Activated naive CD8-positive, alpha-beta T cell treated with anti-CD3 and anti-CD28 coated beads, Interleukin-2, amount 50 U/mL, for 16 hours (primary cell): Measurements from ENCODE around the gene CHCHD10.
A peak's percentile ranks its signal among the peaks of the same experiment; 100 is the strongest.

Experiments used
- DNase-seq: peaks from one replicate; pipeline ENCODE4 v3.0.0-alpha.2; 2020; ENCODE audit warnings: low read depth, low spot score

Gene CHCHD10

GRCh38 chr22:23787910-23788309, 20.1 kb upstream of the CHCHD10 start:
- DNase-seq: no peak

- no peak for DNase-seq
Observed at GRCh38 chr22:23787600-23787896, 19.8 kb upstream of the CHCHD10 start.

GRCh38 chr22:23786752-23787599, 19.2 kb upstream of the CHCHD10 start, which contains the start of gene SMARCB1:
SMARCB1 (plus strand) TSS chr22:23786966; CDS start chr22:23787170, 204 bp downstream.
- peak; percentile 72 for DNase-seq

- no peak for DNase-seq
Observed at GRCh38 chr22:23786261-23786710, 18.5 kb upstream of the CHCHD10 start.

- DNase-seq: no peak
Observed at GRCh38 chr22:23784215-23784732, 16.5 kb upstream of the CHCHD10 start.

GRCh38 chr22:23783265-23784150, 15.7 kb upstream of the CHCHD10 start:
- no peak for DNase-seq

GRCh38 chr22:23782703-23783102, 14.9 kb upstream of the CHCHD10 start:
- no peak for DNase-seq

DNA sequence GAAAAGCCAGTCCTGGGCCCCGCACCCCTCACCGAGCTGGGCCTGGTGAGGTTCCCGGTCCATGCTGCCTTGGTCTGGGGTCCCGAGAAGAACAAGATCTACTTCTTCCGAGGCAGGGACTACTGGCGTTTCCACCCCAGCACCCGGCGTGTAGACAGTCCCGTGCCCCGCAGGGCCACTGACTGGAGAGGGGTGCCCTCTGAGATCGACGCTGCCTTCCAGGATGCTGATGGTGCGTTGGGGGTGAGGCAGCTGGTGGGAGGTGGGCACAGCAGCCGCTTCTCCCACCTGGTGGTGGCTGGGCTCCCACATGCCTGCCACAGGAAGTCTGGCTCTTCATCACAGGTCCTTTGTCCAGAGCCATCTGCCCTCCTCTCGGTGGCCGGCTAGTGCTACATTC, 14.5 kb upstream of the CHCHD10 start:
- DNase-seq: no peak

DNA sequence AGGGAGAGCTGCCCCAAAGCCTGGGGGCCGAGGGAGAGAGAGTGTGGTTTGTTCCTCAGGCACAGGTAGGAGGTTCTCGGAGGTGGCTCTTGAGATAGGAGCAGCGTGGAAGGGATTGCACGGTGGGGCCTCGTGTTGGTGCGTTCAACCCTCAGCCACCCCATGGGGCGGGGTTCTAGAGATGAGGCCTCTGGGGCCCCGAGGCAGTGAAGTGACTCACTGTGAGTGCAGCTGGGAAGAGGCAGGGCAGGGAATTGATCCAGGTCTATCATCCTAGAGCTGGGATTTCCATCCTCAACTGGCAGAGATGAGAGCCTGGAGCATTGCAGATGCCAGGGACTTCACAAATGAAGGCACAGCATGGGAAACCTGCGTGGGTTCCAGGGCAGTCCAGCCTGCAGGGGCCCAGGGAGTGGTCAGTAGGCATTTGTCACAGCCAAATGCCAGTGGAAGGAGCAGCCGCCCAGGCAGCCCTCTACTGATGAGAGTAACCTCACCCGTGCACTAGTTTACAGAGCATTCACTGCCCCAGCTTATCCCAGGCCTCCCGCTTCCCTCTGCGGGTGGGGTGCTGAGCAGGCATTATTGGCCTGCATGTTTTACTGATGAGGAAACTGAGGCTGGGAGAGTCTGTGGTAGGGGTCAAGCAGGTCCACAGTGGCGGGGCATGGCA, 13.9 kb upstream of the CHCHD10 start:
- DNase-seq: no peak

GRCh38 chr22:23781065-23781464, 13.3 kb upstream of the CHCHD10 start:
- DNase-seq: no peak

GRCh38 chr22:23780146-23780748, 12.5 kb upstream of the CHCHD10 start:
- DNase-seq: no peak

- DNase-seq: no peak
Observed at GRCh38 chr22:23779731-23780130, 12.0 kb upstream of the CHCHD10 start.

GRCh38 chr22:23779083-23779482, 11.3 kb upstream of the CHCHD10 start:
- DNase-seq: no peak

DNA sequence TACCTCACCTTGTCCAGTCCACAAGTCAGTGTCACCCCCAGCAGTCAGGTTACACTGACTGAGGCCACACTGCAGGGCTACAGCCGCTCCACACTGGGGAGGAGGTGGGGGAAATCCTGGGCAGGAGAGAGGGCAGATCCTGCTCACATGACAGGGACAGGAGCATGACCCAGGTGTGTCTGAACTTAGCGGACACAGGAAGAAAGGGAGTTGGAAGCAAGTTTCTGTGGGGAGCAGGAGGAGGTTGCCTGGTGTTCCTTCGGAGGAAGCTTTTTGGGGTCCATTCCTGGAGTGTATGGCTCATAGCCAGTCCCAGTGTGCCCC, 10.8 kb upstream of the CHCHD10 start:
- no peak for DNase-seq

DNA sequence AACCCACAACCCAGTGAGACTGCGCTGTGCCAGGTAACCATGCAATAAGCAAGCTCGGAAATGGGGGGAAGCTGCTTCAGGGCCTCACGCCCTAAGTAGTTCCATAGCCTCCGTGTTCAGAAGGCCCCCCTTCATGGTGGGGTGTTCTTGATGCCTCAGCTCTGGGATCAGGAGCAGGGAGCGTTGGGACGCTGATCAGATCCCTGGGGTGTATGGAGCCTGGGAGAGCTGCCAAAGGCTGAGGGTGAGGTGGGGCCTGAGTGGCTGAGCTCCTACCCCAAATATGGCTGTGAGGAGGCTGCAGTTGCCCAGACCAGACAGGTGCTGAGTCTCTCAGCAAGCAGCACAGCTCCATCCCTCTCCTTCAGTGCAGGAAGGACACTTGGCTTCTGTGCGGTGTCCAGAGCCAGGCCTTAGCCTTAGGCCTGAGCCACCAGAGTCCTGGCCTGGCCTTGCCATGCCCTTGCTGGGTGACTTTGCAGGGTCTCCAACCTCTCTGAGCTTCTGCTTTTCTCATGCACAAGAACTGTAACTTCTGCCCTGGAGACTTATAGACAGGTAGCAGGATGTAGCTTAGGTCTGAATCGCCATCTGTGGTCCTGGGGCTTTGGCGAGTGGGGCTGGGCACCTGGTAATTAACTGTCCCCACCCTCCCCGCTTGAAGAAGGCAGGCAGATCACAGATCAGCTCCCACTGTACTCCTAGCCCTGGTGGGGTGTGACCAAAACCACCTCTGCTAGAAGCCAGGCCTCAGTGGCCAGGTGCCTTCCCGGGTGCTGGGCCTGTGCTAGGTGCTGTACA, 10.2 kb upstream of the CHCHD10 start:
- DNase-seq: no peak

DNA sequence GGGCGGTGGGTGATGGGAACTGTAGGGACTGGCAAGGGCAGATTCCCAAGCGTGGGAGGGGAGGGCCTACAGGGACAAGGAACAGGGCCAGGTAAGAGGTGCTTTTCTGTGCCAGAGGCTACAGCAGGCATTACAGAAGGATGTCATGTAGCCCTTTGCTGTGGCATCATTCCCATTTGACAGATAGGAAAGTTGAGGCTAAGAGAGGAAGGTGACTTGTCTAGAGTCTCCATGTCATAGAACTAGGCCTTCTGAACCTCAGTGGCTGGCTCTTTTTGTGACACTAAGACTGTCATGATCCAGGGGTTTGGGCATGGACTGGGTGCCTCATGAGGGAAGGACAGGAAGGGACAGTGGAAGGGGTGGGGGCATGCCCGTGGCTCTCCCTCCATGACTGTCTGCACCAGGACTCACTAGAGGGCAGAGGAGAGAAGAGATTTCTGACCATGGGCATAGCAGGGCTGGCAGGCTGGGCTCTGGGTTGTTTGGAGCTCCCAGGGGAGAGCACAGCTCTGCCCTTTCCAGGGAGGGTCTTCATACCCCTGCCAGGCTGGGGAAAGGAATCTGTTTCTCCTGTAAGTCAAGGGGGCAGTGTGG, 8.1 kb upstream of the CHCHD10 start:
- DNase-seq: no peak

GRCh38 chr22:23774922-23775436, 7.2 kb upstream of the CHCHD10 start:
- no peak for DNase-seq

GRCh38 chr22:23774114-23774921, 6.5 kb upstream of the CHCHD10 start:
- no peak for DNase-seq

DNA sequence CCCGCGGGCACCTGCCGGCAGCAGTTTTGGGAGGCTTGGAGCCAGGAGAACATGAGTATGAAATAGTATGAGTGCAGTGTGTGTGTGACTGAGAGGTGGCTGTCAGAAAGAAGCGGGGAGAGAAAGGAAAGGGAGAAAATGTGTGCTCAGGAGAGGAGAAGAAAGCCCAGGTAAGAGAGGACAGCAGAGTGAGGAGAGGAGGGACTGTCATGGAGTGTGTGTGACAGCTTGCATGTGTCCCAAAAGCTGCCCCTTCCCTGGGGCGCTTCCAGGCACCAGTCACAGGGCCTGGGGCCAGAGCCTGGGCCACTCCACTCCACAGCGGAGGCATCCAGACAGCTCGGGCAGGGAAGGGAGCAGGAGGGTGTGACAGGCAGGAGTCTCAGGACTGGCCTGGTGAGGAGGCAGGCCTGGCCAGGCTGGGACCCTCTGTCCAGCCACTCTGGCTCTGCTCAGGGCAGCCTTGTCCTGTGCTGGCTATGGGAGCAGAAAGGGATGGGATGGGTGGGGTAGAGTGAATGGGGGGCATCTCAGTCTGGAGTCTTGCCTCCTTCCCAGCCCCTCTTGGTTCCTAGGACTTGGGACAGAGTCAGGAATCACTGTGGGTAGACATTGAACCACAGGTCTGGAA, 5.8 kb upstream of the CHCHD10 start:
- no peak for DNase-seq
